CD4-positive, CD25-positive, alpha-beta regulatory T cell (primary cell): ENCODE measurements around the gene TPPP2. TPM values are rescaled to one million over a fixed set of nuclear protein-coding genes. Genes with fewer than 3 reads are reported as not detected.

Experiments
- ATAC-seq, 2 donors: fragments of 150-1000 bp; cut with Tn5 transposase; one replicate each; pipeline ENCODE4 v1.10.0; 2021; ENCODE audit warnings: low read depth in 2 of 2, moderate number of reproducible peaks in 2 of 2, moderate library complexity in 1 of 2
- DNase-seq, 3 donors: peaks; one replicate each; pipeline versions ENCODE4 v3.0.0 to v3.0.0-alpha.2; 2012 to 2022; ENCODE audit warnings: mixed read lengths in 1 of 3
- H3K27ac ChIP-seq: one replicate; pipeline ENCODE4 v1.7.0; 2013; ENCODE audit warnings: mild to moderate bottlenecking, low read length; ENCODE audit not compliant: insufficient read depth, poor library complexity, severe bottlenecking
- H3K27me3 ChIP-seq: one replicate; pipeline ENCODE4 v1.7.0; 2013; ENCODE audit warnings: low read length; ENCODE audit not compliant: control insufficient read depth, insufficient read depth
- H3K36me3 ChIP-seq: one replicate; pipeline ENCODE4 v1.7.0; 2013; ENCODE audit warnings: mild to moderate bottlenecking, low read length, moderate library complexity; ENCODE audit not compliant: control insufficient read depth, insufficient read depth
- H3K4me1 ChIP-seq: 2 replicates; pipeline ENCODE4 v1.7.0; 2013; ENCODE audit warnings: mild to moderate bottlenecking, low read length; ENCODE audit not compliant: insufficient read depth, control insufficient read depth, poor library complexity, severe bottlenecking
- H3K4me3 ChIP-seq: one replicate; pipeline ENCODE4 v1.7.0; 2013; ENCODE audit warnings: low read depth, mild to moderate bottlenecking, low read length, moderate library complexity
- H3K9me3 ChIP-seq, 2 experiments: 1 replicate in 1 of 2; 2 replicates in 1 of 2; pipeline ENCODE4 v1.7.0; 2013; ENCODE audit warnings: low read length in 2 of 2, mild to moderate bottlenecking in 1 of 2, moderate library complexity in 1 of 2; ENCODE audit not compliant: control insufficient read depth in 2 of 2
- H3K27ac Mint-ChIP-seq, 3 donors: one replicate each; pipeline ENCODE4 v1.8.0; 2020 to 2022; ENCODE audit warnings: mild to moderate bottlenecking in 3 of 3, mixed read lengths in 3 of 3, moderate library complexity in 2 of 3
- H3K27me3 Mint-ChIP-seq: one replicate; pipeline ENCODE4 v1.8.0; 2022; ENCODE audit warnings: mild to moderate bottlenecking, mixed read lengths
- H3K36me3 Mint-ChIP-seq: one replicate; pipeline ENCODE4 v1.8.0; 2020; ENCODE audit warnings: mixed read lengths
- H3K4me1 Mint-ChIP-seq, 4 donors: one replicate each; pipeline ENCODE4 v1.8.0; 2020 to 2022; ENCODE audit warnings: mixed read lengths in 4 of 4, mild to moderate bottlenecking in 1 of 4
- H3K4me3 Mint-ChIP-seq, 4 donors: one replicate each; pipeline ENCODE4 v1.8.0; 2020 to 2022; ENCODE audit warnings: mild to moderate bottlenecking in 4 of 4, mixed read lengths in 4 of 4, moderate library complexity in 3 of 4
- H3K9me3 Mint-ChIP-seq, 7 donors: one replicate each; pipeline ENCODE4 v1.8.0; 2020 to 2022; ENCODE audit warnings: mixed read lengths in 7 of 7, mild to moderate bottlenecking in 3 of 7, moderate library complexity in 2 of 7
- polyA plus RNA-seq, 4 donors: library from polyadenylated mRNA; unstranded; fragments of 300-500 nt; fragmentation: Illumina TruSeq; gene quantifications; one replicate each; pipeline ENCODE4 v1.2.3, GENCODE V29; 2021
- total RNA-seq: library from RNA; stranded (reverse); gene quantifications from one replicate; pipeline ENCODE4 v1.2.3, GENCODE V29; 2022

The TPPP2 gene
- total and polyA plus RNA-seq, 5 donors from 2014 or later = not detected

DNA sequence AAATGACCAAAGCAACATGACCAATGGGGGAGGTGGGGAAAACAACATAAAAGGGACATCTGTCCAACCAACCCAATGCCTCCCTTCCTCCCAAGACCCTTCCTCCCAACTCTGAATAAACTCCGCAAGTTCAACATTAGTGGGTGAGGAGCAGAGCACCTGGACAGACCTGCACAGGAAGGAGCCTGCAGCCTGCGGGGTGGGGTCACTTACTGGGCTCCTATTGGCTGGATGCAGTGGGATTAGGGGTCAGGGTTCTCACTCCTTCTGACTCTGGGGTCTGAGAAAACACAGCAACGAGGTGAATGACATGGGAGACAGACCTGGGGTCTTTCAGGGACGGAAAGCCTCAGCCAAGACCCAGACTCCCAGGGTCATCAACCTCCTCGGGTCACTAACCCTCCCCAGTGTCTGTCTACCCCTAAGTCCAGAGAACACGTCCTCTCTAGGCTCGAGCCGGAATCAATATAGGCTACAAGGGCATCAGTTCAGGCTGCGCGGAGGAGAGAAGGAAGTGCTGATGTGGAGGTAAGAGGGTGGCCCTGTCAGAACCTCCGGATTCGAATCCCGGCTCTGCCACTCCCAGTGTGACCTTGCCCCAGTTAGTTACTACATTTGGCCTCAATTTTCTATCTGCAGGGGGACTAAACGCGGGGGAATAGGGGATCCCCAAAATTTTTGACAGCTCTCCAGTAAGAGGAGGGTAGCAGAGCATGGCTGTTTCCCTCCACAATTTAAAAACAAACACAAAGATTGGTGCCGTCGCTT, 6.0 kb upstream of the TPPP2 start:
- Histone ChIP-seq H3K27me3 (peaks cover 3% of the 10 kb centered on the region), H3K9me3 (no peaks in the 10 kb centered on the region), H3K27ac (peak overlapping the region; percentile 14), H3K4me1 (peaks cover 20% of the 10 kb centered on the region), H3K36me3 (peaks cover 6% of the 10 kb centered on the region), H3K4me3 (peak overlapping the region; percentile 74)
- Mint-ChIP-seq H3K4me1 (peaks cover 0 to 32% (median 12%) of the 10 kb centered on the region in 4 donors), H3K9me3 (no peaks in the 10 kb centered on the region), H3K4me3 (peak overlapping the region; percentile 82 to 94 (median 90)), H3K27me3 (peaks cover 21% of the 10 kb centered on the region), H3K27ac (peak overlapping the region in 2 of 3 donors; percentile 78 to 89), H3K36me3 (peaks cover 26% of the 10 kb centered on the region)
- ATAC-seq = no peak
- peak in 1 of 3 donors; percentile 12 for DNase-seq

DNA sequence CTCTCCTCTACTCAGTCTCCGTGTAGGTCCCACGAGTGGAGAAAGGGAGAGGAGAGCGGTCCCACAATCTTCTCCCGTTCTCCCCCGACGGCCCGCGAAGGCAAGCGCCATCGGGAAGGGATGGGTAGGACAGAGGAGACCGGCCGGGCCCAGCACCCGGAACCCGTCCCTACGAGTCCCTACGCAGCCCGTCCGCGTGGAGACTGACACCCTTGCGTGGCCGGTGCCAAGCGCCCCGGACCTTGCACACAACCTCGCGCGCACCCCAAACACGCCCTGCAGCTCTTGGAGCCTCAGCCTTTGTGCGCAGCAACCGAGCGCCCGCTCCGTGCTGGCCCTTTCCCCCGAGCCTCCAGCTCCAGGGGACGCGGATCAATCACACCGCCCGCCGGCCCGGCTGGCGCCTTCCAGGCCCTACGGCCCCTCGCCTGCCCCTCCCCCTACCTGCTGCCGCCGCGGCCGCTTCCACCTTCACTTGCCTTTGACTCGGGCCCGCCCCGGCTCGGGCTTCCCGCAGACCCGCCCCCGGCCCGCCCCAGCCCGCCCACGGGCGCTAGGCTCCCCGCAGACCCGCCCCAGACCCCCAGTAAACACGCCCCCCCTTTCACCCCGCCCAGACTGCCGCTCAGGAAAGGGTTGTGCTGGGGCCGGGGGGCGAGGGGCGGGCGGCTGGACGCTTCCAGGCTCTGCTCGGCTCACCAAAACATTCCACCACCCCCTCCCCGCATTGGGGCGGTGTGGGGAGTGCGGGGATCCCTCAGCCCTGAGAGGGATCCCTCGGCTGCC, 5.2 kb upstream of the TPPP2 start, which contains the start of gene NDRG2:
Gene NDRG2, minus strand, starts transcription at position 477 of the 786 bp plus-strand sequence. CDS start 1,746 bp downstream, outside the sequence.
- peak within 1 kb of the TSS; percentile 86 to 94 (median 92) for H3K4me3 Mint-ChIP-seq
- Histone ChIP-seq H3K4me3 (peak within 1 kb of the TSS; percentile 74), H3K27ac (peak within 1 kb of the TSS; percentile 14), H3K36me3 (no peaks in the 10 kb centered on the region), H3K9me3 (no peaks in the 10 kb centered on the region), H3K4me1 (peaks cover 20% of the 10 kb centered on the region), H3K27me3 (peaks cover 3% of the 10 kb centered on the region)
- DNase-seq (peak; percentile 64 to 74 (median 70)), ATAC-seq (peak; percentile 84 to 85)
- peaks cover 18% of the 10 kb centered on the region for H3K36me3 Mint-ChIP-seq
- peaks cover 21% of the 10 kb centered on the region for H3K27me3 Mint-ChIP-seq
- H3K4me1 Mint-ChIP-seq = peaks cover 0 to 32% (median 12%) of the 10 kb centered on the region in 4 donors
- no peaks in the 10 kb centered on the region for H3K9me3 Mint-ChIP-seq
- peak within 1 kb of the TSS in 2 of 3 donors; percentile 78 to 93 for H3K27ac Mint-ChIP-seq

DNA sequence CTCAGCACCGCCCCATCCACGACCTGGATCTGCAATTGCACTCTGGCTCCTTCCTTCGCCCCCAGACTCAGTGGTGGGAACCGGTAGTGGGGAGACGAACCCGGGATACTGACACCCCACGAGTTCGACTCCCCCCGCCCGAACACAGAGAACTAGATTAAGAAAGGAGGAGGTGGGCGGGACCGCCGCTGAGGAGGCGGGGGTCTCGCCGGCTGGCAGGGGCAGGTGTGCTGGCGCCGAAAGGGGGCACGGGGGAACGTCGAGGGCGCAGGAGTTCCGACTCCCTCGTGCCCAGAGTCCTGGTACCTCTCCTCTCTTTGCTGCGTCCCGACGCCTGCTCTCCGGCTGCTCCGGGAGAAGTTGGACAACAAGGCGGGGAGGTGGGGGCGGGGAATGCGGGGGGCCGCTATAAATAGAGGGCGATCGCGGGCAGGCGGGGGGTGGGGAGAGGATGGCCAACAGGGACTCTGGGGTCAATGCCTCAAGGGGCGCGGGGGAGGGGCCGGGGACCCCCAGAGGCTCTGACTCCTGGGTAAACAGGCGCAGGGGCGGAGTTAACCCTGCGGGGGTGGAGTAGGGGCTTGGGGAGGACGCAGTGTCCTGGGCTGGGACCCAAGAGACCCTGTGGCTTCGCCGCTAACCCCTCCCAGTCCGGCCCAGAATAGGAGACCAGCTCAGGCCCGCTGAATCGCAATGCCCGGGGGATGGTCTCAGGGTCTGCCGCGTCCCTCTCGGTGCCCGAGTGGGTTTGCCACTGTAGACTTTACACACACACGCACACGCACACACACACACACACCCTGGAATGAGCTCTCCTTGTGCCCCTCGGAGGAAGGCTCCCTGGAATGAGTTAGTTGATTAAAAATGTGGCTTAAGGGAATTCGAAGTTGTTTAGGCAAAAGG, 4.4 kb upstream of the TPPP2 start:
- no peaks in the 10 kb centered on the region for H3K9me3 Mint-ChIP-seq

DNA sequence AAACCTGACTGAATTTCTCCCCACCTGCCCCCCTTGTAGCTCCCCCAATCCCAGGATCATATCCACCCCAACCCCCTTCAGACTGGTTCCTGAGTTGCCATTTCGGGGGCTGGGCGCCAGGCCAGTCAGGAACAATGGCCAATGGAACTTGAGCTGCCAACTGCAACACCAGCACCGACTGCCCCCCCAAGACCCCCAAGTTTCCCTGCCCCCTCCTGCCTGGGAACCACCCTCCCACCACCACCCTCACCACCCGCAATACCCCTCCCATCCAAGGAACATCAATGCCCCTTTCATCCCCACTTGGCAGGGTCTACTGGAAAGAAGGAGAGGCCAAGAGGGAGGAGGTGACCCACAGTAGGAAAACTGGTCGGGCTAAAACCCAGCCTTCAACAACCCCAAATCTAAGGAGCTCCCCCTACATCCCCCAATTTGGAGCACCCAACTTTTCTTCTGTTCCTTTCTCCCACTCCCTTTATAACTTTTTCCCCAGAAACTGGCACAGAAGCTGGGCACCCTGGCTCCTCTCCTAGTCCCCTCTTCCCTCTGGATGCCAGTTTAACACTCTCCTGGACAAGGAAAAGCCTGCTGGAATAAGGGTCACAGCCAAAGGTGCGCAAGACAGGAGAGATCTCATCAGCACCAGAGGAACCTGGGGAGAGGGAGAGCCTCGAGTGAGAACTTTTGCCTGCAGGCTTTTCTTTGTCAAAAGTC, 3.6 kb upstream of the TPPP2 start:
- no peak overlapping the region for H3K4me3 ChIP-seq
- H3K4me1 Mint-ChIP-seq = peaks cover 0 to 30% (median 12%) of the 10 kb centered on the region in 4 donors
- H3K36me3 ChIP-seq = no peaks in the 10 kb centered on the region
- DNase-seq (no peak), ATAC-seq (no peak)
- no peaks in the 10 kb centered on the region for H3K9me3 Mint-ChIP-seq
- H3K4me1 ChIP-seq = peaks cover 20% of the 10 kb centered on the region
- H3K36me3 Mint-ChIP-seq = peaks cover 9% of the 10 kb centered on the region
- H3K27me3 Mint-ChIP-seq = peaks cover 22% of the 10 kb centered on the region
- no peaks in the 10 kb centered on the region for H3K9me3 ChIP-seq
- H3K27me3 ChIP-seq = peaks cover 3% of the 10 kb centered on the region
- peak overlapping the region; percentile 67 to 84 (median 72) for H3K4me3 Mint-ChIP-seq
- peak overlapping the region in 1 of 3 donors; percentile 32 for H3K27ac Mint-ChIP-seq
- no peak overlapping the region for H3K27ac ChIP-seq

More for the DNA sequence above, 4.4 kb upstream of the TPPP2 start:
- ATAC-seq = no peak
- Mint-ChIP-seq H3K4me3 (peak overlapping the region; percentile 86 to 94 (median 92)), H3K27me3 (peaks cover 23% of the 10 kb centered on the region), H3K4me1 (peaks cover 0 to 32% (median 12%) of the 10 kb centered on the region in 4 donors), H3K27ac (peak overlapping the region in 1 of 3 donors; percentile 93), H3K36me3 (peaks cover 14% of the 10 kb centered on the region)
- no peaks in the 10 kb centered on the region for H3K9me3 ChIP-seq
- peaks cover 3% of the 10 kb centered on the region for H3K27me3 ChIP-seq
- no peak for DNase-seq
- H3K4me3 ChIP-seq = no peak overlapping the region
- H3K36me3 ChIP-seq = no peaks in the 10 kb centered on the region
- H3K4me1 ChIP-seq = peaks cover 20% of the 10 kb centered on the region
- no peak overlapping the region for H3K27ac ChIP-seq

DNA sequence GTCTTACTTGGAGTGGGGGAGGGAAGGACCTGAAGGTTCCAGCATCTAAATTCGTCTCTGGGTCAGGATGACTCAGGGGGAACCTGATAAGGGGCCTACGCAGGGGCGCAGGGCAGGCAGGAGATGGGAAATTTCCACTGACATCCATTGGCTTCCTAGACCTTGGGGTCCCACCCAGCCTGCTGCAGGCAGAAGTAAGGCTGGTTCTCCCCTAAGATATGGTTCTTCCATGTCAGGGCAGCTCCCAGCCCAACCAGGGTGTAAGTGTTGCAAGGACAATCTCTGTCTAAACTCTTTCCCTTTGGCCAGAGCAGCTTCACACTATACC, 3.1 kb upstream of the TPPP2 start:
- Mint-ChIP-seq H3K27ac (peak overlapping the region; percentile 8 to 85 (median 32)), H3K9me3 (no peaks in the 10 kb centered on the region), H3K4me1 (peaks cover 0 to 30% (median 12%) of the 10 kb centered on the region in 4 donors), H3K36me3 (peaks cover 4% of the 10 kb centered on the region), H3K4me3 (peak overlapping the region; percentile 55 to 80 (median 68)), H3K27me3 (peaks cover 26% of the 10 kb centered on the region)
- H3K27ac ChIP-seq = no peak overlapping the region
- DNase-seq (no peak), ATAC-seq (no peak)
- H3K36me3 ChIP-seq = no peaks in the 10 kb centered on the region
- H3K27me3 ChIP-seq = peaks cover 3% of the 10 kb centered on the region
- H3K4me1 ChIP-seq = peaks cover 20% of the 10 kb centered on the region
- no peaks in the 10 kb centered on the region for H3K9me3 ChIP-seq
- H3K4me3 ChIP-seq = no peak overlapping the region

DNA sequence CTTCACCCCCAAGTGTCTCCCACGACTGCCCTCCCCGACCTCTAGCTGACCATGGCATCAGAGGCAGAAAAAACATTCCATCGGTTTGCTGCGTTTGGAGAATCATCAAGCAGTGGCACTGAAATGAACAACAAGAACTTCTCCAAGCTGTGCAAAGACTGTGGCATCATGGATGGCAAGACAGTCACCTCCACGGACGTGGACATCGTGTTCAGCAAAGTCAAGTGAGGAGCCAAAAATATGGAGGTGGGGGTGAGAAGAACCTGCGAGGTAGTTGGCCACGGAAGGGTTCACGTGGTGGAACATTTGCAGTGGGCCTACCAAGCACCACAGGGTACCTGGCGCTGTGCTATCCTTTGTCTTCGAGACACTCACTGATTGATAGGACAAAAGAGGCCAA, 514 bp downstream of the TPPP2 start:
- DNase-seq = no peak
- no peak overlapping the region for H3K4me3 Mint-ChIP-seq
- H3K27ac Mint-ChIP-seq = no peak overlapping the region

More for the DNA sequence above, 514 bp downstream of the TPPP2 start:
- Histone ChIP-seq H3K4me1 (no peaks in the 10 kb centered on the region), H3K4me3 (no peak overlapping the region), H3K36me3 (no peaks in the 10 kb centered on the region), H3K9me3 (no peaks in the 10 kb centered on the region), H3K27ac (no peak overlapping the region), H3K27me3 (no peaks in the 10 kb centered on the region)
- Mint-ChIP-seq H3K27me3 (peaks cover 22% of the 10 kb centered on the region), H3K9me3 (no peaks in the 10 kb centered on the region), H3K4me1 (peaks cover 0 to 3% (median 0%) of the 10 kb centered on the region in 4 donors), H3K36me3 (no peaks in the 10 kb centered on the region)
- ATAC-seq = no peak
